Loucy (cell line): Measurements from ENCODE around the gene ZFAND3.

ENCODE experiments used
- H2AFZ ChIP-seq: fragments of 200-600 bp; sonication (generic); 2 replicates; pipeline ENCODE4 v1.6.0; 2016; ENCODE audit warnings: antibody characterized with exemption, mild to moderate bottlenecking, low read length, moderate library complexity
- H3F3A ChIP-seq: fragments of 200-600 bp; 2 replicates; pipeline ENCODE4 v1.6.0; 2016; ENCODE audit warnings: antibody characterized with exemption, low read depth, mild to moderate bottlenecking
- H3K27me3 ChIP-seq: fragments of 200-600 bp; sonication (generic); 2 replicates; pipeline ENCODE4 v1.6.1; 2014; ENCODE audit warnings: low read length, mild to moderate bottlenecking; ENCODE audit not compliant: insufficient read depth, poor library complexity, severe bottlenecking
- H3K36me3 ChIP-seq: fragments of 200-600 bp; sonication (generic); 2 replicates; pipeline ENCODE4 v1.6.1; 2016; ENCODE audit warnings: low read length; ENCODE audit not compliant: insufficient read depth
- H3K4me1 ChIP-seq: fragments of 200-600 bp; sonication (generic); 2 replicates; pipeline ENCODE4 v1.5.1; 2014; ENCODE audit warnings: low read length, mild to moderate bottlenecking; ENCODE audit not compliant: insufficient read depth, poor library complexity, severe bottlenecking
- H3K4me2 ChIP-seq: fragments of 200-600 bp; sonication (generic); 2 replicates; pipeline ENCODE4 v1.6.0; 2014; ENCODE audit warnings: antibody characterized with exemption, low read length, low read depth, mild to moderate bottlenecking; ENCODE audit not compliant: poor library complexity, severe bottlenecking
- H3K4me3 ChIP-seq: fragments of 200-600 bp; sonication (generic); 2 replicates; pipeline ENCODE4 v1.5.1; 2014; ENCODE audit warnings: low read length, mild to moderate bottlenecking, mixed read lengths; ENCODE audit not compliant: poor library complexity, severe bottlenecking
- H3K79me2 ChIP-seq: fragments of 200-600 bp; sonication (generic); 2 replicates; pipeline ENCODE4 v1.6.1; 2014; ENCODE audit warnings: low read length; ENCODE audit not compliant: insufficient read depth
- H3K9ac ChIP-seq: fragments of 200-600 bp; sonication (generic); 2 replicates; pipeline ENCODE4 v1.6.0; 2014; ENCODE audit warnings: mild to moderate bottlenecking, low read depth, low read length, moderate library complexity; ENCODE audit not compliant: poor library complexity, severe bottlenecking
- H3K9me2 ChIP-seq: fragments of 200-600 bp; sonication (generic); replicated peaks from 2 replicates; pipeline ENCODE4 v1.6.1; 2016; ENCODE audit warnings: low read depth, low read length, mixed read lengths
- H3K9me3 ChIP-seq: fragments of 200-600 bp; sonication (generic); 2 replicates; pipeline ENCODE4 v1.6.1; 2014; ENCODE audit warnings: mild to moderate bottlenecking, antibody characterized with exemption, low read length, low read depth; ENCODE audit not compliant: insufficient read depth
- H4K20me1 ChIP-seq: fragments of 200-600 bp; sonication (generic); 2 replicates; pipeline ENCODE4 v1.6.0; 2014; ENCODE audit warnings: antibody characterized with exemption, low read length, mild to moderate bottlenecking; ENCODE audit not compliant: insufficient read depth, poor library complexity, severe bottlenecking
- CTCF ChIP-seq: fragments of 200-600 bp; sonication (generic); conservative IDR thresholded peaks from 2 replicates; pipeline ENCODE4 v1.5.1; 2014; ENCODE audit warnings: mild to moderate bottlenecking, antibody characterized with exemption, low read length
- EZH2phosphoT487 ChIP-seq: fragments of 200-600 bp; IDR thresholded peaks from 2 replicates; pipeline ENCODE4 v1.6.1; 2018; ENCODE audit warnings: antibody characterized with exemption, mild to moderate bottlenecking, moderate library complexity, borderline replicate concordance

The ZFAND3 gene

GRCh38 chr6:38194282-38194572, 374.7 kb downstream of the ZFAND3 start:
- no peaks in the 10 kb centered on the region for H3K4me1 ChIP-seq
- no peaks in the 10 kb centered on the region for H3K9me3 ChIP-seq
- no peaks in the 10 kb centered on the region for H3K36me3 ChIP-seq
- H2AFZ ChIP-seq: no peak overlapping the region
- no peaks in the 10 kb centered on the region for H3K79me2 ChIP-seq
- H3K4me3 ChIP-seq: no peak overlapping the region
- H3K27me3 ChIP-seq: no peaks in the 10 kb centered on the region
- no peaks in the 10 kb centered on the region for H3F3A ChIP-seq
- no peaks in the 10 kb centered on the region for H3K9me2 ChIP-seq
- no peaks in the 10 kb centered on the region for H4K20me1 ChIP-seq
- H3K9ac ChIP-seq: no peak overlapping the region
- H3K4me2 ChIP-seq: no peak overlapping the region
- TF ChIP-seq CTCF: no peak
- TF ChIP-seq EZH2phosphoT487: no peak

- Histone ChIP-seq H3K27me3 (no peaks in the 10 kb centered on the region), H3K9me3 (no peaks in the 10 kb centered on the region), H2AFZ (no peak overlapping the region), H3K9ac (no peak overlapping the region), H3K79me2 (no peaks in the 10 kb centered on the region), H3F3A (no peaks in the 10 kb centered on the region), H3K36me3 (no peaks in the 10 kb centered on the region), H4K20me1 (no peaks in the 10 kb centered on the region), H3K4me1 (no peaks in the 10 kb centered on the region), H3K4me2 (no peak overlapping the region), H3K4me3 (no peak overlapping the region), H3K9me2 (no peaks in the 10 kb centered on the region)
- no peak for TF ChIP-seq EZH2phosphoT487
- no peak for TF ChIP-seq CTCF
Observed at GRCh38 chr6:38194589-38194988, 375.1 kb downstream of the ZFAND3 start.

DNA sequence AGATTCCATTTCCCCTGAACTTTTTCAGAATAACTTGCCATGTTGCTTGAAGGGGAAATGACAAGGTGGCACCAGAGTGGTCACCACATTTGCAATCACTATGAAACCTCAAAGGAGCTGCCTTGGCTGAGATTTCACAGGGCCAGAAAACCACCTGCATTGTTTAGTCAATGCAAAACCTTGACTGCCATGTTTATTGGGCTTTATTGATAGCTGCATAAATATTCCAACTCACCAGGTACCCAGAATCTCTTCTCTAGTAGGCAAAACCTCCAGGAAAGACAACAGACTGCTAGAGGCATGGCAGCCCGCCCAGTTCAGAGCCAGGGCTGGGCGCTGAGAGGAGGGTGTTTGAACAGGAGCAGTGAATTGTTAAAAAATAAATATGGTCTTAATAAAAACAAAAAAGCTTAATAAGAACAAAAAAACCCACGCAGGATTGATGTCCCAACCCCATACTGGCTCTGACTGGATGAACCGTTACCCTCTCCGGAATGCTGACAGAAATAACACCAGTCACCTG, 375.6 kb downstream of the ZFAND3 start:
- H4K20me1 ChIP-seq: no peaks in the 10 kb centered on the region
- TF ChIP-seq EZH2phosphoT487: no peak
- no peak for TF ChIP-seq CTCF
- H2AFZ ChIP-seq: no peak overlapping the region
- no peaks in the 10 kb centered on the region for H3K36me3 ChIP-seq
- H3K9me2 ChIP-seq: no peaks in the 10 kb centered on the region
- no peaks in the 10 kb centered on the region for H3K79me2 ChIP-seq
- H3K4me2 ChIP-seq: no peak overlapping the region
- H3K4me3 ChIP-seq: no peak overlapping the region
- no peaks in the 10 kb centered on the region for H3F3A ChIP-seq
- H3K9ac ChIP-seq: no peak overlapping the region
- H3K4me1 ChIP-seq: no peaks in the 10 kb centered on the region
- no peaks in the 10 kb centered on the region for H3K27me3 ChIP-seq
- H3K9me3 ChIP-seq: no peaks in the 10 kb centered on the region
